Measurements from ENCODE around the gene NUP88.

DNA sequence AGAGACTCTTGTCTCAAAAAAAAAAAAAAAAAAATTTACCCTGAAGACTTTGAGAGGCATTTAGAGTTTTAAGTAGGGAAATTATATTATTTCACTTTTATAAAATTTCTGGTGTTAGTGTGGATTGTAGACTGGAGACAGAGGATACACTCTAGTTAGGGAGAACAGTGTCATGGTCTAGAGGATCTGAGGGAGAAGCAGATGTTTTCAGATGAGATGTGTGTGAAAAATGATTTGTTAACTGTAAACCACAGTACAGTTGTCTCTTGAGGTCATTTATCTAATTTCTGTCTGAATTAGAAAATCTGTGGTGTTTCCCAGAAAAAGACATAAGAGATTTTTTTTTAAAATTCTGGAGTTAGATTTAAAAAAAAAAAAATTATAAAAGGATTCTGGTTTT is 54.8 kb downstream of the NUP88 start:
- TF ChIP-seq CTCF (IDR thresholded peaks at IDR 0.05) (no peak), POLR2AphosphoS5 (IDR thresholded peaks at IDR 0.05) (no peak), POLR2A (IDR thresholded peaks at IDR 0.05) (no peak)

Data from upper lobe of left lung (tissue), 4 donors.